GM18873 (cell line): ENCODE measurements around the gene DTX3L.
A peak's percentile ranks its signal among the peaks of the same experiment; 100 is the strongest.

Experiments used
- ATAC-seq: cut with Tn5 transposase; IDR thresholded peaks from one replicate; pipeline ENCODE4 v1.9.1; 2021; ENCODE audit warnings: mild to moderate bottlenecking, moderate library complexity, moderate number of reproducible peaks; ENCODE audit not compliant: unreplicated experiment, low FRiP score

The DTX3L gene

GRCh38 chr3:122564155-122564912 is at the start of gene DTX3L, which contains the start of gene PARP9:
Gene DTX3L (plus strand): TSS chr3:122564338. CDS start chr3:122564427, 89 bp downstream.
Gene PARP9 (minus strand): TSS chr3:122564300. CDS start chr3:122559620, 4,680 bp downstream.
- peak; percentile 56 for ATAC-seq

DNA sequence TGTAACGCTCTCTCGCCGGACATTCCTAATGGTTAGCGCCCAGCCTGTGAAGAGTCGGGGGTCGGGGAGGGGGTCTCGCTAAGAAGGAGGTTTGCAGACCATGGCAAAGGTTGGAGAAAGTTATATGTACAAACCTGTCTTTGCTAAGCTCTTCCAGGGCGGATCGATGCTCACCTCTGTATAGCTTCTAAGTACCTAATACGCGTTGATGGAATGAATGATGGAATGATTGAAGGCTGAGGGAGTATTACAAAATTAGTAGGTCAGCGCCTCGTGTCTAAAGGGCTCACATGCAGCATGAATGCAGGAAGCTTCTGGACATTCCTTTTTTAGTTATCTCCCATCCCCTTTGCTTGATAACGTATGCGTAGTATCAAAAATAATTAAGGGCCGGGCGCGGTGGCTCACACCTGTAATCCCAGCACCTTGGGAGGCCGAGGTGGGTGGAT is 49.1 kb upstream of the DTX3L start:
- no peak for ATAC-seq

- ATAC-seq, result no peak
These were observed 48.3 kb upstream of the DTX3L start for GRCh38 chr3:122515870-122516269.

DNA sequence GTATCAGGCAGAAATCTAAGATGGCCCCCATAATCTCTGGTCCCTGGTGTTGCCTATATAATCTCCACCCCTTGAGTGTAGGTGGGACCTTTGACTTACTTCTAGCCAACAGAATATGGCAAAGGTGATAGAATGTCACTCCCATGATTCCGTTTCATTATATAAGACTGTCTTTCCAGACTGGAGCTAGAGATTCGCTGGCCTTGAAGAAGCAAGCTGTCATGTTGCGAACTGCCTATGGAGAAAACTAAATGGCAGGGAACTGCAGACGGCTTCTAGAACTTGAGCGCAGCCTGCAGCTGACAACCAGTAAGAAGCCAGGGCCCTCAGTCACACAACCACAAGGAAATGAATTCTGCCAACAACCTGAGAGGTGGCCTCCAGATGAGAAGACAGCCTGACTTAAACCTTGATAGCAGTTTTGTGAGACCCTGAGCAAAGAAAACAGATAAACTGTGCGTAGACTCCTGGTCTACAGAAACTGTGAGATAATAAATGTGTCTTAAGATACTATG is 47.2 kb upstream of the DTX3L start:
- ATAC-seq, result no peak

- no peak for ATAC-seq
These were observed 44.4 kb upstream of the DTX3L start for GRCh38 chr3:122519693-122520092.

- no peak for ATAC-seq
These were observed 43.3 kb upstream of the DTX3L start for GRCh38 chr3:122520861-122521260.

DNA sequence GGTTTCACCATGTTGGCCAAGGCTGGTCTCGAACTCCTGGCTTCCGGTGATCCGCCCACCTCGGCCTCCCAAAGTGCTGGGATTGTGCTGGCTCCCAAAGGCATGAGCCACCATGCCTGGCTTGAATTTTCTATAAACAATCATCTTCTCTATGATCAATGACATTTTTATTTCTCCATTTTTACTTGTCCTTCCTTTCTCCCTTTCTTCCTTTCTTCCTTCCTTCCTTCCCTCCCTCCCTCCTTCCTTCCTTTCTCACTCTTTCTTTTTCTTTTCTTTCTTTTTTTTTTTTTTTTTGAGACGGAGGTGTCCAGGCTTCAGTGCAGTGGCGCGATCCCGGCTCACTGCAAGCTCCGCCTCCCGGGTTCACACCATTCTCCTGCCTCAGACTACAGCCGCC is 40.8 kb upstream of the DTX3L start:
- no peak for ATAC-seq

DNA sequence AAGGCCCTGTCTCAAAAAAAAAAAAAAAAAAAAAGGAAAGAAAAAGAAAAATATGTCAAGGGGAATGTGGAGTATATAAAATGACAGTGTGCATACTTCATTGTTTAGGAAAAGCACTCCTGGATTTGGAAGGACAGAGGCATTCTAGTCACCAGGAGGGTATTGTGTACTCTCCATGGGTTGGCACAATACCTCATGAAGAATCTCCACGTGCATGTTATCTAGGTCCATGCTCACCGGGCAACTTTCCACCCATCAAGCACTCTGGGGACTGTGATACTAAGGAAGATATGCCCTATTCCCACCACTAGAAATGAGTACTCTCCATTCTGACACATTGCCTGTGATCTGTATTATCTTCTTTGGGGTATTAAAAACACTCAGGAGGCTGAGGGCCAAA is 34.0 kb upstream of the DTX3L start:
- no peak for ATAC-seq

- ATAC-seq, result no peak
These were observed 30.7 kb upstream of the DTX3L start for GRCh38 chr3:122533480-122533879.

- peak; percentile 94 for ATAC-seq
These were observed 30.2 kb upstream of the DTX3L start for GRCh38 chr3:122533931-122534334.

GRCh38 chr3:122535964-122536631 is 28.0 kb upstream of the DTX3L start:
- ATAC-seq, result no peak

DNA sequence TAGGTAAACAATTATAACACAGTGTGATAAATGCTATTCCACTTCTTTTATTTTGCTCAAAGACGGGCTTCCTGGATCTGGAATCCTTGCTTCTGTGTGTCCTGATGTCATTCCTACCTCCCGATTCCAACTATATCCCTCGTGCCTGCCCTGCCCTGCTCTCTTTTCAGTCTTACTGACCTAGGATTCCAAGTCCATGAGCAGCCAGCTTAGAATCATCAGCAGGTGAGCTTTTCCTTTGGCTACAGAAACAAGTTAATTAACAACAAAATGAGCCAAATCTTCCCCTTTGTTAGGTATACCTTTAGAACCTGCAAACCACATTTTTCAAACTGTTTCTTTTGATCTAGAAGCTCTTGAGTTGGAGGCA is 27.5 kb upstream of the DTX3L start:
- ATAC-seq, result no peak

DNA sequence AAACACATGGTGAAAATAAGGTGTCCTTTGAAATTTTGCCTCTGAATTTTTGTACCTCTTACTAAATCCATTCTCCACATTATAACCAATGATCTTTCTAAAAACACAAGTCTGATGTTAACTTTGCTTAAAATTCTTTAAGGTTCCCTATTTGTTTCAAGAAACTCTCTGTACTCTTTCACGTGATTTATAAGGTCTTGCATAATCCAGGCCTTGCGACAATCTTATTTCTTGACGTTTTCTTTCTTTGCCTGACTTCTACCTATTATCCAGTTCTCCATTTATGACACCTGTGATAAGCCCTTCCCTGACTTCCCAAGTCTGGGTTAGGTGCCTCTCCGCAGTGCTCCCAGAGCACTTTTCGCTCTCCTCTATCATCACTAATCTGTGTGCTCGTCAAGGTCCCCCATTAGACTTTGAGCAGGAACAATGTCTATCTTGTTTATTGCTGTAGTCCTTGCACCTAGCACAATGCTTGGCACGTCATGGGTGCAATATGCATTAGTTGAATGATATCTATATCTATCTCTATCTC is 25.1 kb upstream of the DTX3L start:
- ATAC-seq, result no peak

DNA sequence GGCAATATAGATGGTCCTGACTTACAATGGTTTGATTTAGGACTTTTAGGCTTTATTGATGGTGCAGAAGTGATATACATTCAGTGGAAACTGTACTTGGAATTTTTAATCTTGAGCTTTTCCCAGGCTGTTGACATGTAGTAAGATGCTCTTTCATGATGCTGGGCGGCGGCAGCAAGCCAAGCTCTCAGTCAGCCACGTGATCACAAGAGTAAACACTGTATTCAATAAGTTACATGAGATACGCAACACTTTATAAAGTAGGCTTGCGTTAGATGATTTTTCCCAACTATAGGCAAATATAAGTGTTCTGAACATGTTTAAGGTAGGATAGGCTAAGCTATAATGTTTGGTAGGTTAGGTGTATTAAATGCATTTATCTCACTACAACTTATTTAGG is 18.0 kb upstream of the DTX3L start:
- no peak for ATAC-seq

DNA sequence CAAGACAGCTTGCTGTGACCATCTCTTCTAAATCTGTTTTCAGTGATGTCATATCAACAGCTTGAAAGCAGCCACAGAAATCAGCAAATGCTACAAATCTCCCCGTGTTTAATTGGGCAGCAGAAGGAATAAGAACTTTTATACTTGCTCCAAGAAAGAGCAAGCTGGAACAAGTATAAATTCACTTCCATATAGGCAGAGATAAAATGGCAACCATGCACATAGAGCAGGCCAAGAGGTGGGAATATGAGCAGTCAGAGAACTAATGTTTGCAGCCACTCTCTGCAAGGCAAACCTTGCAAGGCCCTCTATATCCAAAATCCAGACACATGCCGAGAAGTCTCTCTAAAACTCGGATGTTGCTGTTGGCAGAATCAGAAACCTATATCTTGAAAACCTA is 16.1 kb upstream of the DTX3L start:
- ATAC-seq, result no peak

DNA sequence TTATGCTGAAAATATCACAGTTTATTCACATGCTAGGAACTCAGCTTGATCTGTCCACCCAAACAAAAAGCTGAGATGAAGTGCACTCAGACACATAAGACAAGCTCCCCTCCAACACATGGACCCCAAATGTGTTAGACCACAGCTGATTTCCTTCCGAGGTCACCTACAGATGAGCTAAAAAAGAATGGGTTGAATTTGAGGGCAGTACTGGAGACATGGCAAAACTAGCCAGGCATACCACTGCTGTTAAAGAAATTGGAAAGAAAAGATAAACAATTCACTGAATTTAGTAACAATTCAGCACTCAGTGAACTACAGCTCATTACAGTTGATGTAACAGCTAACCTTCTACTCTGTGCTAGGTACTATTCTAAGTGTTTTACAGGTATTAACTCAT is 15.5 kb upstream of the DTX3L start:
- ATAC-seq, result no peak

GRCh38 chr3:122553171-122553570 is 11.0 kb upstream of the DTX3L start:
- ATAC-seq, result no peak

DNA sequence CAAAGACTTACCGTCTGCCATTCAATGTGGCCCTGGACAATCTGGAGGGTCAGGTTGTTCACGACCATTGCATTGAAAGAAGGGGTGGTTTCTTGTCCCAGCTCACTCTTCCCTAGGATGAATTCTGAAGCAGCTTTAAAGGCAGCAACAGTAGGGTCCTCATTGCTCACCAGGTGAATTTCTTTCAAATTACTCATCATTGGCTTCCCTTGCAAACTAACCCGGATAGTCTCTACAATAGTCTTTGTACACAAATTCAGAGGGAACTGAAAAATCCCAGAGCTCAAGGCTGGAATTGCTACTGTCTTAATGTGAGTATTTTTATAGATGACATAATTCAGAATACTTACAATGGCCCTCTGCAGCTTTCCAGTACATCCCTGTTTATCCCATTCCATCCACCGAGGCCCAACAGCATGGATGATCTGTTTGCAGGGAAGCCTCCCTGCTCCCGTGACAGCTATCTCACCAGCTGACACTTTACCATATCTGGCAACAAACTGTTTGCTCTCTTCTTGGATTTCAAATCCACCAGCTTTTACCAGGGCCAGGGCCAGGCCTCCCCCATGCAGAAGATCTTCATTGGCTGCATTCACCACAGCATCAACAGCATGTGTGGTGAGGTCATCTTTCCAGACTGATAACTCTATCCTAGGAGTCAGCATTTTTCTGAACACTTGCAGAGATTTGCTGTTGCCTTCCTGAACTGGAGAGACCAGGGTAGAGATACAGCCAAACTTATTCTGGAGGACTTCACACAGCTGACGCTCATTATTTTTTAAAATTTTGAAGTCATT is 8.7 kb upstream of the DTX3L start:
- ATAC-seq, result no peak

GRCh38 chr3:122557356-122557755 is 6.8 kb upstream of the DTX3L start:
- ATAC-seq, result no peak

DNA sequence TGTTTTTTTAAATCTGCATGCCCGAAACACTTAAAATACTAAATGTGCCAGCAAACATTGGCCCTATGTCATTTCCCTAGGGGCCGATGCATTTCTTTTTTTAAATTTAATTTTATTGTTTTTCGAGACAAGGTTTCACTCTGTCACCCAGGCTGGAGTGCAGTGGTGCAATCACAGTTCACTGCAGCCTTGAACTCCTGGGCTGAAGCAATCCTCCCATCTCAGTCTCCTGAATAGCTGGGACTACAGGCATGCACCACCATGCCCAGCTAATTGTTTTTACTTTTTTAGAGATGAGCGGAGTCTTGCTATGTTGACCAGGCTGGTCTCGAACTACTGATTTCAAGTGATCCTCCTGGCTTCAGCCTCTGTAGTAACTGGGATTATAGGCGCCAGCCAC is 5.5 kb upstream of the DTX3L start:
- ATAC-seq, result no peak

DNA sequence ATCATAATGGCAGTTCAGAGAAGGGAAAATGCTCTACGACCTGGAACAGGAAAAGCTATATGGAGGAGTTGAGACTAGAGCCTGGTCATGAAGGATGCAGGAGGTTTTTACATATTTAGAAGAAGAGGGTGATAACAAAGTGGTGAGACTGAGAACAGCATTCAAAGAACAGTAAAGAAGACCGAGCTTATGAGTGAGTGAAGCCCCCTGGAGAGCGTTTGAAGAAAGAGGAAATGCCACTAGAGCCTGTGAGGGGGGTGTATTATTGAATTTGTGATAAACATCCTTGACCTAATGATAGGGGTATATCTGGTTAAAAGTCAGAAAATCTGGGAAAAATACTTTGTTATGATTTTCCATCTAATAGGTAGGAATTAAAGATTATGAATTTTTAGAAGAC is 4.2 kb upstream of the DTX3L start:
- ATAC-seq, result no peak
